NCI-H2029 (cell line): ENCODE data around the gene LST1.
A peak's percentile ranks its signal among the peaks of the same experiment; 100 is the strongest.

Experiments
- DNase-seq: peaks from one replicate; lab custom pipeline; 2025; lab: John Stamatoyannopoulos, UW

The LST1 gene

GRCh38 chr6:31620586-31621319 lies 34.7 kb downstream of the LST1 start, which contains the start of gene PRRC2A:
Gene PRRC2A, plus strand, starts transcription at chr6:31620715. Its CDS starts 2,075 bp downstream, at chr6:31622790.
- DNase-seq = peak; percentile 84

- no peak for DNase-seq
Measured at GRCh38 chr6:31621320-31621939, 35.4 kb downstream of the LST1 start.

- DNase-seq = no peak
Measured at GRCh38 chr6:31621991-31622390, 35.9 kb downstream of the LST1 start.

- DNase-seq = no peak
Measured at GRCh38 chr6:31622684-31623091, 36.6 kb downstream of the LST1 start.

GRCh38 chr6:31624070-31624469 lies 38.0 kb downstream of the LST1 start:
- no peak for DNase-seq

- DNase-seq = no peak
Measured at GRCh38 chr6:31626952-31627351, 40.9 kb downstream of the LST1 start.

- DNase-seq = no peak
Measured at GRCh38 chr6:31627690-31628287, 41.7 kb downstream of the LST1 start.

- no peak for DNase-seq
Measured at GRCh38 chr6:31629014-31629413, 42.9 kb downstream of the LST1 start.

GRCh38 chr6:31630177-31630934 lies 44.3 kb downstream of the LST1 start:
- DNase-seq = no peak

- DNase-seq = no peak
Measured at GRCh38 chr6:31631209-31631608, 45.1 kb downstream of the LST1 start.

GRCh38 chr6:31631681-31632278 lies 45.7 kb downstream of the LST1 start:
- no peak for DNase-seq

- DNase-seq = no peak
Measured at GRCh38 chr6:31632279-31632946, 46.3 kb downstream of the LST1 start.

GRCh38 chr6:31633447-31633846 lies 47.4 kb downstream of the LST1 start:
- no peak for DNase-seq

GRCh38 chr6:31634131-31634530 lies 48.1 kb downstream of the LST1 start:
- DNase-seq = no peak

GRCh38 chr6:31634969-31635575 lies 49.0 kb downstream of the LST1 start:
- no peak for DNase-seq

GRCh38 chr6:31636698-31637596 lies 50.9 kb downstream of the LST1 start:
- no peak for DNase-seq
